HL-60 (cell line): ENCODE measurements around the gene PIGB.
A peak's percentile ranks its signal among the peaks of the same experiment; 100 is the strongest.
"Not testable (repeated sequence)": the region's sequence is repeated elsewhere in the genome, so short reads cannot be mapped to it uniquely, and the experiment has no call there.

Source experiments
- DNase-seq, 2 experiments: peaks; one replicate each; pipeline ENCODE4 v3.0.0-alpha.2; 2010 to 2020; ENCODE audit warnings: low read depth in 1 of 2, low spot score in 1 of 2
- H3K27ac ChIP-seq: fragments of 250-450 bp; sonication (Bioruptor Pico); replicated peaks from 2 replicates; pipeline ENCODE4 v1.5.1; 2020; ENCODE audit warnings: mild to moderate bottlenecking, moderate library complexity
- H3K27me3 ChIP-seq: fragments of 250-450 bp; sonication (Bioruptor Pico); 2 replicates; pipeline ENCODE4 v1.5.1; 2021; ENCODE audit warnings: mild to moderate bottlenecking, moderate library complexity; ENCODE audit not compliant: insufficient read depth, poor library complexity, severe bottlenecking
- H3K4me3 ChIP-seq: replicated peaks from 2 replicates; pipeline ENCODE4 v1.5.1; 2011; ENCODE audit warnings: mild to moderate bottlenecking, control low read depth, low read length; ENCODE audit not compliant: insufficient read depth
- GABPA ChIP-seq: IDR thresholded peaks from 2 replicates; pipeline ENCODE4 v1.6.1; 2012; ENCODE audit warnings: low read depth
- POLR2AphosphoS5 ChIP-seq: IDR thresholded peaks from 2 replicates; pipeline ENCODE4 v1.6.1; 2012; ENCODE audit warnings: low read depth
- SPI1 ChIP-seq: IDR thresholded peaks from 2 replicates; pipeline ENCODE4 v1.6.1; 2012; ENCODE audit warnings: low read depth, mild to moderate bottlenecking, borderline replicate concordance
- TF ChIP-seq, protein P1 (sequence below): IDR thresholded peaks from 2 replicates; pipeline ENCODE4 v1.6.1; 2012; ENCODE audit warnings: low read depth; ENCODE audit not compliant: insufficient replicate concordance
- TF ChIP-seq, protein P2 (sequence below): IDR thresholded peaks from one replicate; pipeline ENCODE4 v1.5.1; 2011; ENCODE audit warnings: low read length, control low read depth, inconsistent platforms; ENCODE audit not compliant: insufficient read depth

Gene PIGB

DNA sequence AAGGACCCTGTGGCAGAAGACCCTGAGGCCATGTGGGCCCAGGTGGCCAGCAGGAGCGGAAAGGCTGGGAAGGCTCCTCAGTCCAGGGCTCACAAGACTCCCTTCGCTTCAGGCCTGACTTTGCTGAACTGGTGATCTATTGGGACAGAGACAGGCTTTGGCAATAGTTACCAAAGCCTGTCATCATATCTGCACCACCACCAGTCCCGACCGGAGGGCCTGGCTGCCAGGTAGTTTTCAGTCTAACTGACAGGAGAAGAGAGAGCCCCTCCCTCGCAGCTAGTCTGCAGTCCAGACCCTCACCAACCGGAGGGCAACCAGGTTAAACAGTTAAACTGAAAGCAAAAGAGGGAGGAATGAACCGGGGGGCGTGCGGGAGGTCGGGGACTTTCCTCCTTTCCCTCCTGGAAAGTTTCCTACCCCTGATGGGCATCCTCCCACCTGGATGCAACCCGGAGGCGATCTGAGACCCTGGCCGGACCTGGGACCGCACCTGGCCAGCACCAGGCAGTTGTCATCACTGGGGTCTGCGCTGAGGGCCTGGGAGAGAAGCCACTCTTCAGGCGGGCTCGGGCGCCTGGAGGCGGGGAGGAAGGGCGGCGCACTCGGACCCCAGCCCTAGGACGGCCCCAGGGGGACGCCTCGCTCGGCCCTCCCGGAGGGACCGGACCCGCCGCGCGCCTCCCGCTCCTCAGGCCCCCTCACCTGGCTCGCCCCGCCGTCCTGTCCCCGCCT is 29.8 kb upstream of the PIGB start:
- peak overlapping the region; percentile 96 for H3K27ac ChIP-seq
- TF ChIP-seq POLR2AphosphoS5 = peak; percentile 41; the same call in 1 of the 2 replicates
- TF ChIP-seq, protein P1, sequence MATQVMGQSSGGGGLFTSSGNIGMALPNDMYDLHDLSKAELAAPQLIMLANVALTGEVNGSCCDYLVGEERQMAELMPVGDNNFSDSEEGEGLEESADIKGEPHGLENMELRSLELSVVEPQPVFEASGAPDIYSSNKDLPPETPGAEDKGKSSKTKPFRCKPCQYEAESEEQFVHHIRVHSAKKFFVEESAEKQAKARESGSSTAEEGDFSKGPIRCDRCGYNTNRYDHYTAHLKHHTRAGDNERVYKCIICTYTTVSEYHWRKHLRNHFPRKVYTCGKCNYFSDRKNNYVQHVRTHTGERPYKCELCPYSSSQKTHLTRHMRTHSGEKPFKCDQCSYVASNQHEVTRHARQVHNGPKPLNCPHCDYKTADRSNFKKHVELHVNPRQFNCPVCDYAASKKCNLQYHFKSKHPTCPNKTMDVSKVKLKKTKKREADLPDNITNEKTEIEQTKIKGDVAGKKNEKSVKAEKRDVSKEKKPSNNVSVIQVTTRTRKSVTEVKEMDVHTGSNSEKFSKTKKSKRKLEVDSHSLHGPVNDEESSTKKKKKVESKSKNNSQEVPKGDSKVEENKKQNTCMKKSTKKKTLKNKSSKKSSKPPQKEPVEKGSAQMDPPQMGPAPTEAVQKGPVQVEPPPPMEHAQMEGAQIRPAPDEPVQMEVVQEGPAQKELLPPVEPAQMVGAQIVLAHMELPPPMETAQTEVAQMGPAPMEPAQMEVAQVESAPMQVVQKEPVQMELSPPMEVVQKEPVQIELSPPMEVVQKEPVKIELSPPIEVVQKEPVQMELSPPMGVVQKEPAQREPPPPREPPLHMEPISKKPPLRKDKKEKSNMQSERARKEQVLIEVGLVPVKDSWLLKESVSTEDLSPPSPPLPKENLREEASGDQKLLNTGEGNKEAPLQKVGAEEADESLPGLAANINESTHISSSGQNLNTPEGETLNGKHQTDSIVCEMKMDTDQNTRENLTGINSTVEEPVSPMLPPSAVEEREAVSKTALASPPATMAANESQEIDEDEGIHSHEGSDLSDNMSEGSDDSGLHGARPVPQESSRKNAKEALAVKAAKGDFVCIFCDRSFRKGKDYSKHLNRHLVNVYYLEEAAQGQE = no peak
- no peak for TF ChIP-seq GABPA
- DNase-seq = peak in 1 of 2 experiments; percentile 73
- H3K27me3 ChIP-seq = no peaks in the 10 kb centered on the region
- peak overlapping the region; percentile 70 for H3K4me3 ChIP-seq

DNA sequence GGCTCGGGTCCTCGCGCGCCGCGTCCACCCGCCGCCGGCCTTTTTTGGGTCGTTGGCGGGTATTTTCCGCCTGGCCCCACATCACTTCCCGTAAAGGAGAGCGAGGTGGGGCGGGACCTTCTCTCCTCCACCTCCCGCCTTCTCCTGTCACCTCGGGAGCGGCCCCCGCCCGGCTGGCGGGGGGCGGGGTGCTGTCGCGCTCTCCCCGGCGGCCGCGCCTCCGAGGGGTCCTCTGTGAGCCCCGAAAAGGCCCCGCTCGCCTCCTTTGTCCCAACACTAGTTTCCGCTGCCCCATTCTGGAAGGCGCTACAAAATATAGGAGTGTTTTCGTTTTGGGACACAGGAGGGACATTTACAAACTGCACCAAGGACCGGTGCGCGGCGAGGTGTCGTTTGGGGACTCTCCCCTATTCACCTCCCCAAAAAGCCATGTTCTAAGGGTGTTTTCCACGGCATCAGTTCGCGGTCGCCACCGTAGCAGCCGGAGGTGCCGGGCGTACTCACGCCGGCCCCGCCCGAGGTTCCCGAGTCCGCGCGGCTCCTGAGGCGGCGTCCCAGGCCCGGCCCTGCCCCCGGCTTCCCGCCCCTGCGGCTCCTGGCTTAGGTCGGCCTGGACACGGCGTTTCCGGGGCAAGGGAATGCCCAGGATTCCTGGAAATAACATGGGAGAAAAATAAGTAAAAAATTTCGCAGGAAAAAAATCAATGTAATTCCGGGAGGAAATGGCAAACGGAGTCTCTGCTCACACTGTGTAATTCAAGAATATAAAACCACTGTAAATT is 29.1 kb upstream of the PIGB start, which contains the start of gene RAB27A:
Gene RAB27A, minus strand, starts transcription at position 68 of the 782 bp plus-strand sequence. CDS start 54,879 bp downstream, outside the sequence.
- peak in 1 of 2 experiments; percentile 83 for DNase-seq
- no peak for TF ChIP-seq GABPA
- peak; percentile 54 for TF ChIP-seq SPI1
- TF ChIP-seq, protein P2, sequence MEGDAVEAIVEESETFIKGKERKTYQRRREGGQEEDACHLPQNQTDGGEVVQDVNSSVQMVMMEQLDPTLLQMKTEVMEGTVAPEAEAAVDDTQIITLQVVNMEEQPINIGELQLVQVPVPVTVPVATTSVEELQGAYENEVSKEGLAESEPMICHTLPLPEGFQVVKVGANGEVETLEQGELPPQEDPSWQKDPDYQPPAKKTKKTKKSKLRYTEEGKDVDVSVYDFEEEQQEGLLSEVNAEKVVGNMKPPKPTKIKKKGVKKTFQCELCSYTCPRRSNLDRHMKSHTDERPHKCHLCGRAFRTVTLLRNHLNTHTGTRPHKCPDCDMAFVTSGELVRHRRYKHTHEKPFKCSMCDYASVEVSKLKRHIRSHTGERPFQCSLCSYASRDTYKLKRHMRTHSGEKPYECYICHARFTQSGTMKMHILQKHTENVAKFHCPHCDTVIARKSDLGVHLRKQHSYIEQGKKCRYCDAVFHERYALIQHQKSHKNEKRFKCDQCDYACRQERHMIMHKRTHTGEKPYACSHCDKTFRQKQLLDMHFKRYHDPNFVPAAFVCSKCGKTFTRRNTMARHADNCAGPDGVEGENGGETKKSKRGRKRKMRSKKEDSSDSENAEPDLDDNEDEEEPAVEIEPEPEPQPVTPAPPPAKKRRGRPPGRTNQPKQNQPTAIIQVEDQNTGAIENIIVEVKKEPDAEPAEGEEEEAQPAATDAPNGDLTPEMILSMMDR = no peak
- TF ChIP-seq, protein P1 = peak; percentile 24
- TF ChIP-seq POLR2AphosphoS5 = peak; percentile 50
- peak within 1 kb of the TSS; percentile 70 for H3K4me3 ChIP-seq
- H3K27ac ChIP-seq = peak within 1 kb of the TSS; percentile 96
- H3K27me3 ChIP-seq = no peaks in the 10 kb centered on the region

DNA sequence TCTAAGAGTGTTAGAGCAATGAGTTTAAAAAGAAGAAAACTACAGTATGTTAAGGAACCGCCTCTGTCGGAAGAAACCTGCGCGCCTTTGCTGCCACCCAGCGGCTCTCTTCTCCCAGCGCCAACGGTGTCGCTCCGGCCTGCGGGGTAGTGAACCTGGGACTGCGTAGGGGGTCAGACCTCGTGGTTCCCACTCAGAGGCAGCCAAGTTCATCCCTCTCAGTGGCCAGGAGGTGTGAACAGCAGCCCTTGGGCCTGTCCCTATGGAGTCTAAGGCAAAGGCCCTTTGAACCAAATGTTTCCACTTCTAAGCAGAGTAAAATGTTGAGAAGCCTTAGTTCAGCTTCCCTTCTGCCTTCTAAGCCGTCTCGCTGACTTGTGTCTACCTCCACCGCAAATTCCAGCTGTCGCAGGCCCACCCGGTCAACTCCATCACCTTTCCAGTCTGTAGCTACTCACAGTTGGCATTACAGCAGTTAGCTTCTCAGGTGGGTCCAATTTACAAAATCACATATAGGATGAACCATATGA is 28.4 kb upstream of the PIGB start:
- Histone ChIP-seq H3K27ac (peak overlapping the region; percentile 96), H3K4me3 (peak overlapping the region; percentile 70), H3K27me3 (no peaks in the 10 kb centered on the region)
- no peak for TF ChIP-seq POLR2AphosphoS5
- TF ChIP-seq, protein P2 = peak; percentile 78
- no peak for TF ChIP-seq SPI1
- DNase-seq = peak in 1 of 2 experiments; percentile 85

DNA sequence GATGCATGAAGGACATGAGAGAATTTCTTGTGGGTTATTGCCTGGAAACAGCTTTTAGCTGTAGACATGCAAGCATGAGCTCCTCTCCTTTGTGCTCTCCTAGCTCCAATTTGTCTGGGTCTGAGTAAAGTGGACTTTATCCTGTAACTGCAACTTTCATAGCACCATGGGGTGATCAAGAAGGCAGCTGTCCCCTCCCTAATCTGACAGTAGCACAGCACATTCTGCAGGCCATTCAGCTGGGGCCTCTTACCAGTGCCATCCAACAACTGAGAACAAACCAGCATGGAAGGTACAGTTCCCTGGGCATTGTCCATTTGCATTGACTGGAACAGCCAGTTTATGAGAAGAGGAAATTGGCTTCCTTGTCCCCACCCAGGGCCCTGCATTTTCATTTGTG is 21.7 kb upstream of the PIGB start:
- no peak overlapping the region for H3K27ac ChIP-seq
- TF ChIP-seq POLR2AphosphoS5 (no peak), GABPA (no peak), SPI1 (no peak)
- TF ChIP-seq, protein P1 = no peak
- TF ChIP-seq, protein P2 = no peak
- H3K4me3 ChIP-seq = no peak overlapping the region
- DNase-seq = no peak
- no peaks in the 10 kb centered on the region for H3K27me3 ChIP-seq

DNA sequence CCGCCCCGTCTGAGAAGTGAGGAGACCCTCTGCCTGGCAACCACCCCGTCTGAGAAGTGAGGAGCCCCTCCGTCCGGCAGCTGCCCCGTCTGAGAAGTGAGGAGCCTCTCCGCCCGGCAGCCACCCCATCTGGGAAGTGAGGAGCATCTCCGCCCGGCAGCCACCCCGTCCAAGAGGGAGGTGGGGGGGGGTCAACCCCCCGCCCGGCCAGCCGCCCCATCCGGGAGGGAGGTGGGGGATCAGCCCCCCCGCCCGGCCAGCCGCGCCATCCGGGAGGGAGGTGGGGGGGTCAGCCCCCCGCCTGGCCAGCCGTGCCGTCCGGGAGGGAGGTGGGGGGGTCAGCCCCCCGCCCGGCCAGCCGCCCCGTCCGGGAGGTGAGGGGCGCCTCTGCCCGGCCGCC is 16.2 kb upstream of the PIGB start:
- not testable (repeated sequence) for H3K27ac ChIP-seq, H3K27me3 ChIP-seq, DNase-seq, H3K4me3 ChIP-seq
